PFSK-1 (cell line): ENCODE measurements around the gene LRRC23.

Source experiments
- FOXP2 ChIP-seq: optimal IDR thresholded peaks from 2 replicates; pipeline ENCODE3; 2011; ENCODE audit warnings: borderline replicate concordance, control low read depth, inconsistent platforms; ENCODE audit not compliant: insufficient read depth; ENCODE audit errors: extremely low read length, extremely low read depth
- POLR2AphosphoS5 ChIP-seq: IDR thresholded peaks from 2 replicates; pipeline ENCODE4 v1.6.1; 2012; ENCODE audit warnings: low read depth, mild to moderate bottlenecking, control low read depth, low read length, moderate library complexity
- SIN3A ChIP-seq: IDR thresholded peaks from 2 replicates; pipeline ENCODE4 v1.6.1; 2012; ENCODE audit warnings: mild to moderate bottlenecking, low read length, moderate library complexity, borderline replicate concordance; ENCODE audit not compliant: insufficient read depth
- TAF1 ChIP-seq: IDR thresholded peaks from 2 replicates; pipeline ENCODE4 v1.6.1; 2012; ENCODE audit warnings: low read length, control low read depth, borderline replicate concordance; ENCODE audit not compliant: insufficient read depth
- TF ChIP-seq, protein P1 (sequence below), 2 experiments: IDR thresholded peaks; 2 replicates each; pipeline versions ENCODE4 v1.6.1 to v1.8.0; 2011 to 2012; ENCODE audit warnings: low read depth in 2 of 2, low read length in 2 of 2, control low read depth in 1 of 2, inconsistent platforms in 1 of 2, mild to moderate bottlenecking in 1 of 2, moderate library complexity in 1 of 2; ENCODE audit not compliant: insufficient read depth in 1 of 2

Gene LRRC23

GRCh38 chr12:6909421-6910145 lies 5.0 kb downstream of the LRRC23 start:
- TF ChIP-seq, protein P1, sequence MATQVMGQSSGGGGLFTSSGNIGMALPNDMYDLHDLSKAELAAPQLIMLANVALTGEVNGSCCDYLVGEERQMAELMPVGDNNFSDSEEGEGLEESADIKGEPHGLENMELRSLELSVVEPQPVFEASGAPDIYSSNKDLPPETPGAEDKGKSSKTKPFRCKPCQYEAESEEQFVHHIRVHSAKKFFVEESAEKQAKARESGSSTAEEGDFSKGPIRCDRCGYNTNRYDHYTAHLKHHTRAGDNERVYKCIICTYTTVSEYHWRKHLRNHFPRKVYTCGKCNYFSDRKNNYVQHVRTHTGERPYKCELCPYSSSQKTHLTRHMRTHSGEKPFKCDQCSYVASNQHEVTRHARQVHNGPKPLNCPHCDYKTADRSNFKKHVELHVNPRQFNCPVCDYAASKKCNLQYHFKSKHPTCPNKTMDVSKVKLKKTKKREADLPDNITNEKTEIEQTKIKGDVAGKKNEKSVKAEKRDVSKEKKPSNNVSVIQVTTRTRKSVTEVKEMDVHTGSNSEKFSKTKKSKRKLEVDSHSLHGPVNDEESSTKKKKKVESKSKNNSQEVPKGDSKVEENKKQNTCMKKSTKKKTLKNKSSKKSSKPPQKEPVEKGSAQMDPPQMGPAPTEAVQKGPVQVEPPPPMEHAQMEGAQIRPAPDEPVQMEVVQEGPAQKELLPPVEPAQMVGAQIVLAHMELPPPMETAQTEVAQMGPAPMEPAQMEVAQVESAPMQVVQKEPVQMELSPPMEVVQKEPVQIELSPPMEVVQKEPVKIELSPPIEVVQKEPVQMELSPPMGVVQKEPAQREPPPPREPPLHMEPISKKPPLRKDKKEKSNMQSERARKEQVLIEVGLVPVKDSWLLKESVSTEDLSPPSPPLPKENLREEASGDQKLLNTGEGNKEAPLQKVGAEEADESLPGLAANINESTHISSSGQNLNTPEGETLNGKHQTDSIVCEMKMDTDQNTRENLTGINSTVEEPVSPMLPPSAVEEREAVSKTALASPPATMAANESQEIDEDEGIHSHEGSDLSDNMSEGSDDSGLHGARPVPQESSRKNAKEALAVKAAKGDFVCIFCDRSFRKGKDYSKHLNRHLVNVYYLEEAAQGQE (IDR thresholded peaks at IDR 0.05; ENCODE audit: insufficient read depth in 1 of 2, low read depth in 2 of 2, low read length in 2 of 2), result no peak
- no peak for TF ChIP-seq SIN3A
- no peak for TF ChIP-seq POLR2AphosphoS5
- no peak for TF ChIP-seq TAF1
- no peak for TF ChIP-seq FOXP2

DNA sequence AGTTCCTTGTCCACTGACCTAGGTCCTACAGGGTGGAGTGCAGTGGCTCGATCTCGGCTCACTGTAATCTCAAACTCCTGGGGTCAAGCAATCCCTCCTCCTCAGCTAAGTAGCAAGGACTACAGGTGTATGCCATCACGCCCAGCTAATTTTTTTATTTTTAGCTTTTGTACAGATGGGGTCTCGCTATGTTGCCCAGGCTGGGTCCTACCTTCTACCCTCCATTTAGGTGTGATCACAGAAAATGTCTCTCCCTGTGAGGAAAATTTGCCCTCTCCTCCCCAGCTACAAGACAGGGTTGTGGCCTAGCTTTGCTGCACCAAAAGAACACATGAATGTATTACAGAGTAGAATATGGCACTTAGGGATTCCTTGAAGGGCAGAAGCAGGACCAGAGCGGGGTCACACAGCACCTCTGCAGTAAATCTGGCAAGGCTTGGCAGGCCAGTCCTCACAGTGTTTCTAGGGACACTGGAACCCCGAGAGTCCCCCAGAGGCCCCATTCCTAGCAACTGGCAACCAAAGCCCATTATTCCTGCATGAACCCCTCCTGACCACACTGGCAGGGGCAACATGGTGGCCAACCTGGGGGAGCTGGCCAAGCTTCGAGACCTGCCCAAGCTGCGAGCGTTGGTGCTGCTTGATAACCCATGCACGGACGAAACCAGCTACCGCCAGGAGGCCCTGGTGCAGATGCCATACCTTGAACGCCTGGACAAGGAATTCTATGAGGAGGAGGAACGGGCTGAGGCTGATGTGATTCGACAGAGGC lies 7.7 kb downstream of the LRRC23 start:
- TF ChIP-seq POLR2AphosphoS5, result no peak
- TF ChIP-seq FOXP2, result no peak
- no peak for TF ChIP-seq TAF1
- TF ChIP-seq SIN3A, result no peak
- TF ChIP-seq, protein P1 (IDR thresholded peaks at IDR 0.05; ENCODE audit: insufficient read depth in 1 of 2, low read depth in 2 of 2, low read length in 2 of 2), result no peak

- no peak for TF ChIP-seq SIN3A
- no peak for TF ChIP-seq TAF1
- no peak for TF ChIP-seq POLR2AphosphoS5
- TF ChIP-seq, protein P1 (IDR thresholded peaks at IDR 0.05; ENCODE audit: insufficient read depth in 1 of 2, low read depth in 2 of 2, low read length in 2 of 2), result no peak
- TF ChIP-seq FOXP2, result no peak
These were observed 9.8 kb downstream of the LRRC23 start, which contains the start of gene ENO2 for GRCh38 chr12:6914246-6914946. TSS of gene ENO2 (plus strand) at chr12:6914580. CDS start at chr12:6915833, 1,253 bp downstream.

GRCh38 chr12:6914947-6915788 lies 10.5 kb downstream of the LRRC23 start:
- TF ChIP-seq, protein P1 (IDR thresholded peaks at IDR 0.05; ENCODE audit: insufficient read depth in 1 of 2, low read depth in 2 of 2, low read length in 2 of 2), result no peak
- no peak for TF ChIP-seq FOXP2
- TF ChIP-seq TAF1, result no peak
- TF ChIP-seq POLR2AphosphoS5, result no peak
- no peak for TF ChIP-seq SIN3A
